B cell (primary cell): Measurements from ENCODE around the gene SYT3.

Experiments used
- CTCF ChIP-seq: fragments of 200-600 bp; IDR thresholded peaks from one replicate; pipeline ENCODE4 v1.8.0; 2022; ENCODE audit warnings: antibody characterized with exemption, mild to moderate bottlenecking
- EZH2 ChIP-seq: IDR thresholded peaks from 2 replicates; pipeline ENCODE4 v1.6.1; 2012; ENCODE audit warnings: borderline replicate concordance, low read depth, mild to moderate bottlenecking, moderate library complexity, low read length; ENCODE audit not compliant: insufficient read depth, poor library complexity, severe bottlenecking

DNA sequence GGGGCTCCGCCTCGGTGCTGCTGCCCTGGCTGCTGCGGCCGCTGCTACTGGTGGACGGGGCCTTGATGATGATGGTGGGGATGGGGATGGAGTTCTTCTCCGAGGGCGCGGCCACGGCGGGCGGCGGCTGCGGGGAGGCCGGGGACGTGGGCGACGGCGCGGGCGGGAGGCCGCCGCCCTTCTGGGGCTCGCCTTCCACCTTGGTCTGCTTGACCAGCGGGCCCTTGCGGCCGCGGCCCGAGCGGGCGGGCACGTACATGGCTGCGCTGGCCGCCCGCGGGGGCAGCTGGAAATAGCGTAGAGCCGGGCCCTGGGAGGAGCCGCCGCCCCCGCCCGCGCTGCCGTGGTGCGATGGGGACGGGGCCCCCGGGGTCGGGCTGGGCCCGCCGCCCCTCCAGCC is 28.7 kb upstream of the SYT3 start:
- TF ChIP-seq CTCF (no peak), EZH2 (no peak)
